ENCODE measurements around the gene MYBPHL.
"Not testable (repeated sequence)": the region's sequence is repeated elsewhere in the genome, so short reads cannot be mapped to it uniquely, and the experiment has no call there.

The MYBPHL gene

GRCh38 chr1:109304226-109304920 is 2.4 kb downstream of the MYBPHL start:
- DNase-seq = no peak

- DNase-seq = no peak
Observed at GRCh38 chr1:109301874-109302273, 4.9 kb downstream of the MYBPHL start.

- DNase-seq = no peak
Observed at GRCh38 chr1:109300650-109301151, 6.1 kb downstream of the MYBPHL start.

GRCh38 chr1:109299558-109300343 is 7.1 kb downstream of the MYBPHL start:
- DNase-seq = no peak

GRCh38 chr1:109298666-109299557 is 7.9 kb downstream of the MYBPHL start:
- peak; percentile 49 for DNase-seq

GRCh38 chr1:109296782-109297181 is 10.0 kb downstream of the MYBPHL start:
- DNase-seq = no peak

- no peak for DNase-seq
Observed at GRCh38 chr1:109295712-109296415, 10.9 kb downstream of the MYBPHL start.

GRCh38 chr1:109294481-109294880 is 12.3 kb downstream of the MYBPHL start:
- no peak for DNase-seq

- DNase-seq = no peak
Observed at GRCh38 chr1:109293026-109293425, 13.8 kb downstream of the MYBPHL start.

- DNase-seq = no peak
Observed at GRCh38 chr1:109292364-109292763, 14.4 kb downstream of the MYBPHL start.

GRCh38 chr1:109290998-109291397 is 15.8 kb downstream of the MYBPHL start:
- no peak for DNase-seq

- DNase-seq = no peak
Observed at GRCh38 chr1:109290137-109290536, 16.7 kb downstream of the MYBPHL start.

GRCh38 chr1:109286762-109287161 is 20.0 kb downstream of the MYBPHL start:
- not testable (repeated sequence) for DNase-seq

- DNase-seq = no peak
Observed at GRCh38 chr1:109283748-109284600, 22.8 kb downstream of the MYBPHL start.

GRCh38 chr1:109282952-109283747 is 23.7 kb downstream of the MYBPHL start, which contains the start of gene PSRC1:
Gene PSRC1 (minus strand): TSS chr1:109283145.
- peak; percentile 90 for DNase-seq

GRCh38 chr1:109282497-109282951 is 24.3 kb downstream of the MYBPHL start:
- DNase-seq = no peak

GRCh38 chr1:109281680-109282496 is 24.9 kb downstream of the MYBPHL start:
- DNase-seq = no peak

GRCh38 chr1:109280862-109281261 is 25.9 kb downstream of the MYBPHL start:
- DNase-seq = no peak

GRCh38 chr1:109279615-109280278 is 27.1 kb downstream of the MYBPHL start:
- DNase-seq = no peak

All from SHP77 treated with DMSO at 0.1 percent for 48 hours (cell line).